Upper lobe of right lung (tissue), 1 donor: Measurements from ENCODE around the gene JAKMIP3. TPM values are rescaled to one million over a fixed set of nuclear protein-coding genes. Genes with fewer than 3 reads are reported as not detected.

Experiments
- ATAC-seq: fragments of 200-7000 bp; cut with Tn5 transposase; one replicate; pipeline ENCODE4 v1.9.1; 2020; ENCODE audit warnings: mild to moderate bottlenecking, moderate library complexity
- DNase-seq: peaks from one replicate; pipeline ENCODE4 v3.0.0-alpha.2; 2020
- H3K27ac ChIP-seq: fragments of 200-600 bp; one replicate; pipeline ENCODE4 v1.8.0; 2022
- H3K27me3 ChIP-seq: fragments of 200-600 bp; one replicate; pipeline ENCODE4 v1.8.0; 2022; ENCODE audit warnings: mild to moderate bottlenecking
- H3K36me3 ChIP-seq: fragments of 200-600 bp; one replicate; pipeline ENCODE4 v1.8.0; 2022
- H3K4me1 ChIP-seq: fragments of 200-600 bp; one replicate; pipeline ENCODE4 v1.8.0; 2022
- H3K4me3 ChIP-seq: fragments of 200-600 bp; one replicate; pipeline ENCODE4 v1.8.0; 2022; ENCODE audit warnings: mild to moderate bottlenecking
- H3K9me3 ChIP-seq: fragments of 200-600 bp; one replicate; pipeline ENCODE4 v1.8.0; 2022
- CTCF ChIP-seq: fragments of 200-600 bp; IDR thresholded peaks from one replicate; pipeline ENCODE4 v1.8.0; 2022; ENCODE audit warnings: antibody characterized with exemption
- intact Hi-C: fragments of 100-400 bp; cut with DNase I; formaldehyde crosslinking; loops from one replicate; pipeline ENCODE4 v1.11.0; 2022
- long read RNA-seq: library from polyadenylated mRNA; unstranded; transcript quantifications from one replicate; pipeline ENCODE4 v2.0.0, GENCODE V29; 2021
- total RNA-seq: library from RNA; stranded (reverse); fragmentation: NEBNext Ultra II Directional; extraction: Animal tissue kit (Norgen Biotek cat#: 25700); gene quantifications from one replicate; pipeline ENCODE4 v1.2.1, GENCODE V29; 2021
- donor health status: DM: no; HTN: yes; CAD: no; lungs with severe emphysema.

The JAKMIP3 gene
- 0.32 TPM for total RNA-seq
- long read RNA-seq = 0 reads

DNA sequence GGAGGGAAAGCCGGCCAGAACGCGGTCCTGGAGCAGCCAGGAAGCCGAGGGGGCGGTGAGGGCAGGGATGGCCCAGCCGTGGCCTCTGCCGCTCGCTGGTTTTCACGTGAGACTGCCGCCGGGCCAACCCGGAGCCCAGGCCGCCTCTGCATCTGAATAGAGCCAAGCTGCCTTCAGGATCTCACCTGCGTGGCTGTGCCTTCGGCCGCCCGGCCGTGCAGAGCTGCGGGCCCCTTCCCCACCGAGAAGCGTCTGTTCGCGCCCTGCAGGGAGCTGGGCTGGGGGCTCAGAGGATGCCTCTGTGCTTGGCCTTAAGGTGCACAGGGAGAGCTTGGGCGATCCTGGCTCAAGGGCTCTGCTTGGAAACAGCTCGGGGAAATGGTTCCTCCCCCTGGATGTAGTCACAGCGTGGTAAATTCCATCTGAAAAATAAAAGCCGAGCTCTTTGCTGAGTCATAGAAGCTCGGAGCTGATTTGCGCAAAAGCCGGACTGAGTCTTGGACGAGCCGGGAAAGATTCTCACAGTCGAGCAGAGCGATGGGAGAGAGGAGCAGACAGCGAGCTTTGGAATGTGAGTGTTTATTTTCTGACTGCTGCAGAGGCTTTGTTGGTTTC lies at the start of gene JAKMIP3:
Gene JAKMIP3 (plus strand): TSS at position 456 of the 615 bp plus-strand sequence. CDS start 38,863 bp downstream, outside the sequence.
- peak; percentile 64 for DNase-seq
- Histone ChIP-seq H3K27ac (no peak within 1 kb of the TSS), H3K4me1 (peaks cover 10% of the 10 kb centered on the region), H3K27me3 (no peaks in the 10 kb centered on the region), H3K36me3 (no peaks in the 10 kb centered on the region), H3K9me3 (no peaks in the 10 kb centered on the region), H3K4me3 (peak within 1 kb of the TSS; percentile 53)
- intact Hi-C loops = no loop called here
- ATAC-seq = peak; percentile 73
- no peak for TF ChIP-seq CTCF

- Histone ChIP-seq H3K36me3 (no peaks in the 10 kb centered on the region), H3K9me3 (no peaks in the 10 kb centered on the region)
- no peak for ATAC-seq
Measured at GRCh38 chr10:132016514-132016913, 49.2 kb upstream of the JAKMIP3 start.

GRCh38 chr10:132018446-132018845 lies 47.3 kb upstream of the JAKMIP3 start:
- TF ChIP-seq CTCF = no peak
- intact Hi-C loops = no loop called here

More at GRCh38 chr10:132016514-132016913, 49.2 kb upstream of the JAKMIP3 start:
- Histone ChIP-seq H3K4me3 (no peak overlapping the region), H3K4me1 (no peaks in the 10 kb centered on the region), H3K27ac (no peak overlapping the region), H3K27me3 (no peaks in the 10 kb centered on the region)
- DNase-seq = peak; percentile 19
- no peak for TF ChIP-seq CTCF
- intact Hi-C loops = no loop called here

GRCh38 chr10:132019366-132019765 lies 46.4 kb upstream of the JAKMIP3 start:
- H3K4me3 ChIP-seq = no peak overlapping the region
- TF ChIP-seq CTCF = no peak
- no peaks in the 10 kb centered on the region for H3K36me3 ChIP-seq
- DNase-seq (peak; percentile 54), ATAC-seq (no peak)
- no peaks in the 10 kb centered on the region for H3K4me1 ChIP-seq
- no peak overlapping the region for H3K27ac ChIP-seq
- H3K27me3 ChIP-seq = peaks cover 12% of the 10 kb centered on the region
- intact Hi-C loops = no loop called here
- no peaks in the 10 kb centered on the region for H3K9me3 ChIP-seq

More at GRCh38 chr10:132018446-132018845, 47.3 kb upstream of the JAKMIP3 start:
- DNase-seq = no peak
- no peak overlapping the region for H3K27ac ChIP-seq
- no peaks in the 10 kb centered on the region for H3K9me3 ChIP-seq
- H3K4me3 ChIP-seq = no peak overlapping the region
- ATAC-seq = no peak
- no peaks in the 10 kb centered on the region for H3K4me1 ChIP-seq
- peaks cover 2% of the 10 kb centered on the region for H3K27me3 ChIP-seq
- no peaks in the 10 kb centered on the region for H3K36me3 ChIP-seq

GRCh38 chr10:132020456-132020855 lies 45.3 kb upstream of the JAKMIP3 start:
- intact Hi-C loops = no loop called here

More at GRCh38 chr10:132020456-132020855, 45.3 kb upstream of the JAKMIP3 start:
- H3K27ac ChIP-seq = no peak overlapping the region
- no peak for DNase-seq
- peaks cover 19% of the 10 kb centered on the region for H3K27me3 ChIP-seq
- H3K36me3 ChIP-seq = no peaks in the 10 kb centered on the region
- H3K9me3 ChIP-seq = no peaks in the 10 kb centered on the region
- no peak overlapping the region for H3K4me3 ChIP-seq
- no peaks in the 10 kb centered on the region for H3K4me1 ChIP-seq
- ATAC-seq = no peak
- TF ChIP-seq CTCF = no peak
